Neuron (in vitro differentiated cells): ENCODE data around the gene CCNC.

Source experiments
- H2AFZ ChIP-seq: one replicate; pipeline ENCODE4 v1.6.1; 2013; ENCODE audit warnings: low read depth, mild to moderate bottlenecking, inconsistent platforms, low read length, moderate library complexity
- H3K27me3 ChIP-seq: one replicate; pipeline ENCODE4 v1.6.1; 2013; ENCODE audit warnings: low read length; ENCODE audit not compliant: insufficient read depth
- H3K36me3 ChIP-seq: one replicate; pipeline ENCODE4 v1.6.1; 2013; ENCODE audit warnings: low read length; ENCODE audit not compliant: insufficient read depth
- H3K4me1 ChIP-seq: one replicate; pipeline ENCODE4 v1.6.1; 2013; ENCODE audit warnings: low read length; ENCODE audit not compliant: insufficient read depth
- H3K4me3 ChIP-seq: 2 replicates; pipeline ENCODE4 v1.5.1; 2013; ENCODE audit warnings: mild to moderate bottlenecking, low read length, moderate library complexity
- H3K9me3 ChIP-seq: one replicate; pipeline ENCODE4 v1.6.1; 2013; ENCODE audit warnings: low read length

CCNC gene

DNA sequence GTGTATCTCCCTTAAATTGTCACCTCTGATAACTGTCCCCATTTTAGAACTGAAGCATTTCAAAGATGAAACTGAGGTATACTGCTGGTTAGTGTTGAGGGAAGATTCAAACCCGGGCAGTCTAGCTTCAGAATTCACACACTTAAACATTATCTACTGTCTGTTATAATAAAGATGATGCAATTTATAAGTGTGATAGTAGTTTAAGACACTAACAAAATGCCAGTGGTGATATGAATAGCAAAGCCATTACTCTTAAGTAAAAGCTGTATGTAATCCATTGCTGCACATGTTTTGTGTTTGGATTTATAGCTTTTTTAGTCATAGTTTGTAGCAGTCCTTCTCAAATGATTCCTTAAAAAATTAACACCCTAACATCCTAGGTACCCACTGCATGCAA lies 73.0 kb downstream of the CCNC start:
- no peak overlapping the region for H3K4me3 ChIP-seq
- no peaks in the 10 kb centered on the region for H3K9me3 ChIP-seq
- no peaks in the 10 kb centered on the region for H3K27me3 ChIP-seq
- H3K36me3 ChIP-seq = no peaks in the 10 kb centered on the region
- H2AFZ ChIP-seq = no peak overlapping the region
- H3K4me1 ChIP-seq = no peaks in the 10 kb centered on the region
